Measurements from ENCODE around the gene KCTD20. TPM values are rescaled to one million over a fixed set of nuclear protein-coding genes. Genes with fewer than 3 reads are reported as not detected.

Gene KCTD20
- total and polyA plus RNA-seq, 9 of the 15 experiments (the other 6 are each of a cell fraction or from before 2014, with no cell fraction given): 28.9 to 160 (median 70.6) TPM

GRCh38 chr6:36442103-36442670 is 613 bp upstream of the KCTD20 start (continued):
- TF ChIP-seq, protein P1, sequence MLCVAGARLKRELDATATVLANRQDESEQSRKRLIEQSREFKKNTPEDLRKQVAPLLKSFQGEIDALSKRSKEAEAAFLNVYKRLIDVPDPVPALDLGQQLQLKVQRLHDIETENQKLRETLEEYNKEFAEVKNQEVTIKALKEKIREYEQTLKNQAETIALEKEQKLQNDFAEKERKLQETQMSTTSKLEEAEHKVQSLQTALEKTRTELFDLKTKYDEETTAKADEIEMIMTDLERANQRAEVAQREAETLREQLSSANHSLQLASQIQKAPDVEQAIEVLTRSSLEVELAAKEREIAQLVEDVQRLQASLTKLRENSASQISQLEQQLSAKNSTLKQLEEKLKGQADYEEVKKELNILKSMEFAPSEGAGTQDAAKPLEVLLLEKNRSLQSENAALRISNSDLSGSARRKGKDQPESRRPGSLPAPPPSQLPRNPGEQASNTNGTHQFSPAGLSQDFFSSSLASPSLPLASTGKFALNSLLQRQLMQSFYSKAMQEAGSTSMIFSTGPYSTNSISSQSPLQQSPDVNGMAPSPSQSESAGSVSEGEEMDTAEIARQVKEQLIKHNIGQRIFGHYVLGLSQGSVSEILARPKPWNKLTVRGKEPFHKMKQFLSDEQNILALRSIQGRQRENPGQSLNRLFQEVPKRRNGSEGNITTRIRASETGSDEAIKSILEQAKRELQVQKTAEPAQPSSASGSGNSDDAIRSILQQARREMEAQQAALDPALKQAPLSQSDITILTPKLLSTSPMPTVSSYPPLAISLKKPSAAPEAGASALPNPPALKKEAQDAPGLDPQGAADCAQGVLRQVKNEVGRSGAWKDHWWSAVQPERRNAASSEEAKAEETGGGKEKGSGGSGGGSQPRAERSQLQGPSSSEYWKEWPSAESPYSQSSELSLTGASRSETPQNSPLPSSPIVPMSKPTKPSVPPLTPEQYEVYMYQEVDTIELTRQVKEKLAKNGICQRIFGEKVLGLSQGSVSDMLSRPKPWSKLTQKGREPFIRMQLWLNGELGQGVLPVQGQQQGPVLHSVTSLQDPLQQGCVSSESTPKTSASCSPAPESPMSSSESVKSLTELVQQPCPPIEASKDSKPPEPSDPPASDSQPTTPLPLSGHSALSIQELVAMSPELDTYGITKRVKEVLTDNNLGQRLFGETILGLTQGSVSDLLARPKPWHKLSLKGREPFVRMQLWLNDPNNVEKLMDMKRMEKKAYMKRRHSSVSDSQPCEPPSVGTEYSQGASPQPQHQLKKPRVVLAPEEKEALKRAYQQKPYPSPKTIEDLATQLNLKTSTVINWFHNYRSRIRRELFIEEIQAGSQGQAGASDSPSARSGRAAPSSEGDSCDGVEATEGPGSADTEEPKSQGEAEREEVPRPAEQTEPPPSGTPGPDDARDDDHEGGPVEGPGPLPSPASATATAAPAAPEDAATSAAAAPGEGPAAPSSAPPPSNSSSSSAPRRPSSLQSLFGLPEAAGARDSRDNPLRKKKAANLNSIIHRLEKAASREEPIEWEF (CRISPR knock-in tag; IDR thresholded peaks at IDR 0.05): 0 out of 2 replicates have a peak, but pooled peaks have one; percentile 23
- TF ChIP-seq HNRNPUL1 (IDR thresholded peaks at IDR 0.05; ENCODE audit: low read length): no peak
